HepG2 (cell line): ENCODE measurements around the gene TSEN54. TPM values are rescaled to one million over a fixed set of nuclear protein-coding genes. Genes with fewer than 3 reads are reported as not detected.

Experiments used
- HNF4G ChIP-seq, 2 experiments: sonication (generic) in 1 of 2; formaldehyde crosslinking in 1 of 2; IDR thresholded peaks; 2 replicates each; pipeline versions ENCODE4 v1.4.0 to v1.6.1; 2011 to 2020; ENCODE audit warnings: borderline replicate concordance in 2 of 2, low read depth in 2 of 2, mild to moderate bottlenecking in 2 of 2, low read length in 1 of 2, missing genetic modification reagents in 1 of 2, moderate library complexity in 1 of 2
- IRX3 ChIP-seq: sonication (generic); formaldehyde crosslinking; IDR thresholded peaks from 2 replicates; pipeline ENCODE4 v1.8.1; 2023; ENCODE audit warnings: mild to moderate bottlenecking, low read depth, missing genetic modification reagents, borderline replicate concordance
- KDM2A ChIP-seq: sonication (generic); formaldehyde crosslinking; IDR thresholded peaks from 2 replicates; pipeline ENCODE4 v1.4.0; 2020; ENCODE audit warnings: low read depth, missing genetic modification reagents, borderline replicate concordance
- KMT2B ChIP-seq: IDR thresholded peaks from 2 replicates; pipeline ENCODE4 v1.6.1; 2016; ENCODE audit warnings: missing genetic modification reagents, missing compliant biosample characterization
- MED8 ChIP-seq: sonication (generic); formaldehyde crosslinking; IDR thresholded peaks from 2 replicates; pipeline ENCODE4 v1.8.1; 2023; ENCODE audit warnings: mild to moderate bottlenecking, missing genetic modification reagents; ENCODE audit not compliant: insufficient replicate concordance
- MIER3 ChIP-seq: IDR thresholded peaks from 2 replicates; pipeline ENCODE4 v1.6.1; 2016; ENCODE audit warnings: missing compliant biosample characterization, borderline replicate concordance
- POLR2AphosphoS5 ChIP-seq: IDR thresholded peaks from 2 replicates; pipeline ENCODE4 v1.6.1; 2012; ENCODE audit warnings: low read depth, low read length
- REL ChIP-seq: sonication (generic); formaldehyde crosslinking; conservative IDR thresholded peaks from 2 replicates; pipeline ENCODE4 v1.8.0; 2022; ENCODE audit warnings: mild to moderate bottlenecking, missing genetic modification reagents, moderate library complexity
- SPEN ChIP-seq: sonication (generic); formaldehyde crosslinking; IDR thresholded peaks from 2 replicates; pipeline ENCODE4 v1.5.1; 2020; ENCODE audit warnings: low read depth, mild to moderate bottlenecking, missing genetic modification reagents
- TEAD3 ChIP-seq: optimal IDR thresholded peaks from 2 replicates; pipeline ENCODE3; 2016; ENCODE audit warnings: borderline replicate concordance
- ZNF256 ChIP-seq: sonication (generic); formaldehyde crosslinking; conservative IDR thresholded peaks from 2 replicates; pipeline ENCODE4 v1.4.0; 2020; ENCODE audit warnings: missing genetic modification reagents
- ZNF652 ChIP-seq: IDR thresholded peaks from 2 replicates; pipeline ENCODE4 v1.6.1; 2016; ENCODE audit warnings: low read depth, borderline replicate concordance
- polyA plus RNA-seq, 8 experiments: library from polyadenylated mRNA; depleted of rRNA in 3 of 8; stranded (reverse) in 7 of 8; unstranded in 1 of 8; fragments of >200 nt; fragmentation: Illumina TruSeq in 4 of 8; extraction: Trizol in 4 of 8; gene quantifications; 2 replicates each; pipeline versions ENCODE4 v1.2.1 to v1.2.3, GENCODE V29; 2011 to 2016; ENCODE audit warnings: low read depth in 4 of 8, missing spikeins in 1 of 8, mixed read lengths in 1 of 8; ENCODE audit not compliant: insufficient read depth in 1 of 8
- total RNA-seq, 5 experiments: library from RNA; depleted of rRNA; stranded (reverse); fragments of >200 nt; fragmentation: Illumina TruSeq; extraction: Trizol; gene quantifications; 2 replicates each; pipeline ENCODE4 v1.2.3, GENCODE V29; 2016; ENCODE audit warnings: low read depth in 1 of 5
- TF ChIP-seq, protein P1 (sequence below): sonication (generic); formaldehyde crosslinking; IDR thresholded peaks from 2 replicates; pipeline ENCODE4 v1.4.0; 2020; ENCODE audit warnings: missing genetic modification reagents, borderline replicate concordance
- TF ChIP-seq, protein P2 (sequence below): IDR thresholded peaks from 2 replicates; pipeline ENCODE4 v1.4.0; 2020; ENCODE audit warnings: mild to moderate bottlenecking, missing genetic modification reagents
- TF ChIP-seq, protein P3 (sequence below): sonication (generic); formaldehyde crosslinking; conservative IDR thresholded peaks from 2 replicates; pipeline ENCODE4 v1.4.0; 2020; ENCODE audit warnings: missing genetic modification reagents
- TF ChIP-seq, protein P4 (sequence below): sonication (generic); formaldehyde crosslinking; IDR thresholded peaks from 2 replicates; pipeline ENCODE4 v1.4.0; 2020; ENCODE audit warnings: missing genetic modification reagents, mild to moderate bottlenecking, borderline replicate concordance
- TF ChIP-seq, protein P5 (sequence below): fragments of 450-650 bp; IDR thresholded peaks from 2 replicates; pipeline ENCODE4 v1.6.1; 2017

The TSEN54 gene
- total and polyA plus RNA-seq, 2 of the 13 experiments (the other 11 are each of a cell fraction or from before 2014, with no cell fraction given): 62.9 to 63.3 TPM

DNA sequence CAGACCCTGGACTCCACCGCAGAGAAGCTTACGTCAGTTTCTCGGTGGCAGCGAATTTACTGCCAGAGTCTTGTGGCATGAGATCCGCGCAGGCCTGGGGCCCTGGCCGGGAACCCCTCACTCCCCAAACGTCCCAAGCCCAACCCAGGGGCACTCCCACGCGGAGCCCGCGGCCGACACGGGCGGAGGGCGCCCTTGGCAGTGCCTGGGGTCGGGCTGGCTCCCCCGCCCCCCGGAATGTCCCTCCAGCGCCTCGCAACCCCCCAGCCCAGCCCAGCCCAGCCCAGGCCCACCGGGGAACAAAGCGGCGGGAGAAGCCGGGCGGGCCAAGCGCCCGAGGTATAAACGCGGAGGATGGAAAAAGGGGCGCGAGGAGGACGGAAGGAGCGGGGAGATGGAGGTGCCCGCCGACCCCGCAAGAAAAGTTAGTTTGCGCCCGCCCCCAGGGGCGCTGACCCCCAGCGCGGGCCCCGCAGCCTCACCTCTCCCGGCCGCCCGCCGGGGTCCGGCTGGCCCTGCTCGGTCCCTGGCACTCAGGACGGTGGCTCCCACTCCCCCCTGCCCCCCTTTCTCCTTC lies 1.3 kb upstream of the TSEN54 start (continued):
- TF ChIP-seq, protein P1, sequence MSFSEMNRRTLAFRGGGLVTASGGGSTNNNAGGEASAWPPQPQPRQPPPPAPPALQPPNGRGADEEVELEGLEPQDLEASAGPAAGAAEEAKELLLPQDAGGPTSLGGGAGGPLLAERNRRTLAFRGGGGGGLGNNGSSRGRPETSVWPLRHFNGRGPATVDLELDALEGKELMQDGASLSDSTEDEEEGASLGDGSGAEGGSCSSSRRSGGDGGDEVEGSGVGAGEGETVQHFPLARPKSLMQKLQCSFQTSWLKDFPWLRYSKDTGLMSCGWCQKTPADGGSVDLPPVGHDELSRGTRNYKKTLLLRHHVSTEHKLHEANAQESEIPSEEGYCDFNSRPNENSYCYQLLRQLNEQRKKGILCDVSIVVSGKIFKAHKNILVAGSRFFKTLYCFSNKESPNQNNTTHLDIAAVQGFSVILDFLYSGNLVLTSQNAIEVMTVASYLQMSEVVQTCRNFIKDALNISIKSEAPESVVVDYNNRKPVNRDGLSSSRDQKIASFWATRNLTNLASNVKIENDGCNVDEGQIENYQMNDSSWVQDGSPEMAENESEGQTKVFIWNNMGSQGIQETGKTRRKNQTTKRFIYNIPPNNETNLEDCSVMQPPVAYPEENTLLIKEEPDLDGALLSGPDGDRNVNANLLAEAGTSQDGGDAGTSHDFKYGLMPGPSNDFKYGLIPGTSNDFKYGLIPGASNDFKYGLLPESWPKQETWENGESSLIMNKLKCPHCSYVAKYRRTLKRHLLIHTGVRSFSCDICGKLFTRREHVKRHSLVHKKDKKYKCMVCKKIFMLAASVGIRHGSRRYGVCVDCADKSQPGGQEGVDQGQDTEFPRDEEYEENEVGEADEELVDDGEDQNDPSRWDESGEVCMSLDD (CRISPR knock-in tag): no peak
- 0 out of 2 replicates have a peak, but pooled peaks have one; percentile 8 for TF ChIP-seq SPEN (CRISPR knock-in tag)
- TF ChIP-seq ZNF652 (CRISPR knock-in tag): no peak
- TF ChIP-seq, protein P2, sequence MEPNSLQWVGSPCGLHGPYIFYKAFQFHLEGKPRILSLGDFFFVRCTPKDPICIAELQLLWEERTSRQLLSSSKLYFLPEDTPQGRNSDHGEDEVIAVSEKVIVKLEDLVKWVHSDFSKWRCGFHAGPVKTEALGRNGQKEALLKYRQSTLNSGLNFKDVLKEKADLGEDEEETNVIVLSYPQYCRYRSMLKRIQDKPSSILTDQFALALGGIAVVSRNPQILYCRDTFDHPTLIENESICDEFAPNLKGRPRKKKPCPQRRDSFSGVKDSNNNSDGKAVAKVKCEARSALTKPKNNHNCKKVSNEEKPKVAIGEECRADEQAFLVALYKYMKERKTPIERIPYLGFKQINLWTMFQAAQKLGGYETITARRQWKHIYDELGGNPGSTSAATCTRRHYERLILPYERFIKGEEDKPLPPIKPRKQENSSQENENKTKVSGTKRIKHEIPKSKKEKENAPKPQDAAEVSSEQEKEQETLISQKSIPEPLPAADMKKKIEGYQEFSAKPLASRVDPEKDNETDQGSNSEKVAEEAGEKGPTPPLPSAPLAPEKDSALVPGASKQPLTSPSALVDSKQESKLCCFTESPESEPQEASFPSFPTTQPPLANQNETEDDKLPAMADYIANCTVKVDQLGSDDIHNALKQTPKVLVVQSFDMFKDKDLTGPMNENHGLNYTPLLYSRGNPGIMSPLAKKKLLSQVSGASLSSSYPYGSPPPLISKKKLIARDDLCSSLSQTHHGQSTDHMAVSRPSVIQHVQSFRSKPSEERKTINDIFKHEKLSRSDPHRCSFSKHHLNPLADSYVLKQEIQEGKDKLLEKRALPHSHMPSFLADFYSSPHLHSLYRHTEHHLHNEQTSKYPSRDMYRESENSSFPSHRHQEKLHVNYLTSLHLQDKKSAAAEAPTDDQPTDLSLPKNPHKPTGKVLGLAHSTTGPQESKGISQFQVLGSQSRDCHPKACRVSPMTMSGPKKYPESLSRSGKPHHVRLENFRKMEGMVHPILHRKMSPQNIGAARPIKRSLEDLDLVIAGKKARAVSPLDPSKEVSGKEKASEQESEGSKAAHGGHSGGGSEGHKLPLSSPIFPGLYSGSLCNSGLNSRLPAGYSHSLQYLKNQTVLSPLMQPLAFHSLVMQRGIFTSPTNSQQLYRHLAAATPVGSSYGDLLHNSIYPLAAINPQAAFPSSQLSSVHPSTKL (CRISPR knock-in tag): no peak
- TF ChIP-seq, protein P3, sequence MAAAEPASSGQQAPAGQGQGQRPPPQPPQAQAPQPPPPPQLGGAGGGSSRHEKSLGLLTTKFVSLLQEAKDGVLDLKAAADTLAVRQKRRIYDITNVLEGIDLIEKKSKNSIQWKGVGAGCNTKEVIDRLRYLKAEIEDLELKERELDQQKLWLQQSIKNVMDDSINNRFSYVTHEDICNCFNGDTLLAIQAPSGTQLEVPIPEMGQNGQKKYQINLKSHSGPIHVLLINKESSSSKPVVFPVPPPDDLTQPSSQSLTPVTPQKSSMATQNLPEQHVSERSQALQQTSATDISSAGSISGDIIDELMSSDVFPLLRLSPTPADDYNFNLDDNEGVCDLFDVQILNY: no peak
- TF ChIP-seq TEAD3 (CRISPR knock-in tag): no peak
- TF ChIP-seq, protein P4, sequence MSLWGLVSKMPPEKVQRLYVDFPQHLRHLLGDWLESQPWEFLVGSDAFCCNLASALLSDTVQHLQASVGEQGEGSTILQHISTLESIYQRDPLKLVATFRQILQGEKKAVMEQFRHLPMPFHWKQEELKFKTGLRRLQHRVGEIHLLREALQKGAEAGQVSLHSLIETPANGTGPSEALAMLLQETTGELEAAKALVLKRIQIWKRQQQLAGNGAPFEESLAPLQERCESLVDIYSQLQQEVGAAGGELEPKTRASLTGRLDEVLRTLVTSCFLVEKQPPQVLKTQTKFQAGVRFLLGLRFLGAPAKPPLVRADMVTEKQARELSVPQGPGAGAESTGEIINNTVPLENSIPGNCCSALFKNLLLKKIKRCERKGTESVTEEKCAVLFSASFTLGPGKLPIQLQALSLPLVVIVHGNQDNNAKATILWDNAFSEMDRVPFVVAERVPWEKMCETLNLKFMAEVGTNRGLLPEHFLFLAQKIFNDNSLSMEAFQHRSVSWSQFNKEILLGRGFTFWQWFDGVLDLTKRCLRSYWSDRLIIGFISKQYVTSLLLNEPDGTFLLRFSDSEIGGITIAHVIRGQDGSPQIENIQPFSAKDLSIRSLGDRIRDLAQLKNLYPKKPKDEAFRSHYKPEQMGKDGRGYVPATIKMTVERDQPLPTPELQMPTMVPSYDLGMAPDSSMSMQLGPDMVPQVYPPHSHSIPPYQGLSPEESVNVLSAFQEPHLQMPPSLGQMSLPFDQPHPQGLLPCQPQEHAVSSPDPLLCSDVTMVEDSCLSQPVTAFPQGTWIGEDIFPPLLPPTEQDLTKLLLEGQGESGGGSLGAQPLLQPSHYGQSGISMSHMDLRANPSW (CRISPR knock-in tag): 0 out of 2 replicates have a peak, but pooled peaks have one; percentile 19
- TF ChIP-seq KDM2A: peak; percentile 40; the same call in 1 of the 2 replicates
- TF ChIP-seq MED8 (CRISPR knock-in tag): no peak
- no peak; the same call in 1 of the 2 replicates for TF ChIP-seq REL (CRISPR knock-in tag)
- no peak for TF ChIP-seq HNF4G (IDR thresholded peaks at IDR 0.05; ENCODE audit: borderline replicate concordance, low read depth, low read length)
- no peak for TF ChIP-seq HNF4G (CRISPR knock-in tag; IDR thresholded peaks at IDR 0.05; ENCODE audit: borderline replicate concordance, low read depth)
- no peak; the same call in 1 of the 2 replicates for TF ChIP-seq MIER3 (CRISPR knock-in tag)
- peak; percentile 57 for TF ChIP-seq POLR2AphosphoS5
- no peak for TF ChIP-seq IRX3 (CRISPR knock-in tag)
- no peak for TF ChIP-seq ZNF256 (CRISPR knock-in tag)
- no peak for TF ChIP-seq KMT2B
- TF ChIP-seq, protein P5, sequence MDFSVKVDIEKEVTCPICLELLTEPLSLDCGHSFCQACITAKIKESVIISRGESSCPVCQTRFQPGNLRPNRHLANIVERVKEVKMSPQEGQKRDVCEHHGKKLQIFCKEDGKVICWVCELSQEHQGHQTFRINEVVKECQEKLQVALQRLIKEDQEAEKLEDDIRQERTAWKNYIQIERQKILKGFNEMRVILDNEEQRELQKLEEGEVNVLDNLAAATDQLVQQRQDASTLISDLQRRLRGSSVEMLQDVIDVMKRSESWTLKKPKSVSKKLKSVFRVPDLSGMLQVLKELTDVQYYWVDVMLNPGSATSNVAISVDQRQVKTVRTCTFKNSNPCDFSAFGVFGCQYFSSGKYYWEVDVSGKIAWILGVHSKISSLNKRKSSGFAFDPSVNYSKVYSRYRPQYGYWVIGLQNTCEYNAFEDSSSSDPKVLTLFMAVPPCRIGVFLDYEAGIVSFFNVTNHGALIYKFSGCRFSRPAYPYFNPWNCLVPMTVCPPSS: no peak
